ENCODE results near the gene WRNIP1. TPM values are rescaled to one million over a fixed set of nuclear protein-coding genes. Genes with fewer than 3 reads are reported as not detected.

Gene WRNIP1
- total and polyA plus RNA-seq, 10 of the 15 experiments (the other 5 are each of a cell fraction or from before 2014, with no cell fraction given), result 9.3 to 30.5 (median 24.3) TPM

DNA sequence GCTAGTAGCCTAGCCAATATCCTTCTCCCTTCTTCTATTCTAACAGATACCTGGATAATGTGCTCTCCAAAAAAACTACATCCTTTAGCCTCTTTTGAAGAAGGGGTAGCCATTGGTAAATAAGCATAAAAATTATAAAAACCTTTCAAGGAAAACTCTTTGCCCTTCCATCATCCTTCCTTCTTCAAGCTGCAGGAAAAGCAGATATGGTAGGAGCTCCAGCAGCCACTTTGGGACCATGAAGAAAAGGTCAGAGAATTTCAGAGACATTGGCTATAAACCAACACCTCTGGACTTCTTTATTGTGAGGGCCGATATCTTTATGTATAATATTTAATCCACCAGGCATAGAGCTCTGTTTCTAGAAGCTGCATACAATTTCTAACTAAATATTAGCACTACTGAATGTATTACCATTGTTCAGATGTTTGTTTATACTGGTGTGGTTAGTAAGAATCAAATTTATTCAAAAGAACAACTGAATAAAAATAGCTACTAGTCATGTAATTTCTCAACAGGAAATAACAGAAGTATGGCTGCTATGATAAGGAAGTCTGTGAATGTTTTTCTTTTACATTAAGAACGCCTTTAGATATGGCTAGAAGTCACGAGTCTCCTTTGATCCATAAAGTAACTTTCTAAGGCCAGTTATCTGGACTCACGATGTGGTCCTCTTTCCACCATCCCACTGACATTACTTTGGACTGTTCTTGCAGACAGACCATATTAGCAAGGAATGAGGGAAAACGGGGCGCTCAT lies 46.7 kb upstream of the WRNIP1 start (continued):
- TF ChIP-seq, protein P1, sequence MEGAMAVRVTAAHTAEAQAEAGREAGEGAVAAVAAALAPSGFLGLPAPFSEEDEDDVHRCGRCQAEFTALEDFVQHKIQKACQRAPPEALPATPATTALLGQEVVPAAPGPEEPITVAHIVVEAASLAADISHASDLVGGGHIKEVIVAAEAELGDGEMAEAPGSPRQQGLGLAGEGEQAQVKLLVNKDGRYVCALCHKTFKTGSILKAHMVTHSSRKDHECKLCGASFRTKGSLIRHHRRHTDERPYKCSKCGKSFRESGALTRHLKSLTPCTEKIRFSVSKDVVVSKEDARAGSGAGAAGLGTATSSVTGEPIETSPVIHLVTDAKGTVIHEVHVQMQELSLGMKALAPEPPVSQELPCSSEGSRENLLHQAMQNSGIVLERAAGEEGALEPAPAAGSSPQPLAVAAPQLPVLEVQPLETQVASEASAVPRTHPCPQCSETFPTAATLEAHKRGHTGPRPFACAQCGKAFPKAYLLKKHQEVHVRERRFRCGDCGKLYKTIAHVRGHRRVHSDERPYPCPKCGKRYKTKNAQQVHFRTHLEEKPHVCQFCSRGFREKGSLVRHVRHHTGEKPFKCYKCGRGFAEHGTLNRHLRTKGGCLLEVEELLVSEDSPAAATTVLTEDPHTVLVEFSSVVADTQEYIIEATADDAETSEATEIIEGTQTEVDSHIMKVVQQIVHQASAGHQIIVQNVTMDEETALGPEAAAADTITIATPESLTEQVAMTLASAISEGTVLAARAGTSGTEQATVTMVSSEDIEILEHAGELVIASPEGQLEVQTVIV (IDR thresholded peaks at IDR 0.05; ENCODE audit: borderline replicate concordance, partially characterized antibody), result no peak
- no peak for TF ChIP-seq HCFC1 (IDR thresholded peaks at IDR 0.05; ENCODE audit: low read length)
- no peak for TF ChIP-seq RB1 (IDR thresholded peaks at IDR 0.05; ENCODE audit: borderline replicate concordance)
- no peak for TF ChIP-seq ETV6 (conservative IDR thresholded peaks at IDR 0.05 in 1 of 2, IDR thresholded peaks at IDR 0.05 in 1 of 2; ENCODE audit: borderline replicate concordance in 1 of 2, low read depth in 1 of 2)
- TF ChIP-seq, protein P2, sequence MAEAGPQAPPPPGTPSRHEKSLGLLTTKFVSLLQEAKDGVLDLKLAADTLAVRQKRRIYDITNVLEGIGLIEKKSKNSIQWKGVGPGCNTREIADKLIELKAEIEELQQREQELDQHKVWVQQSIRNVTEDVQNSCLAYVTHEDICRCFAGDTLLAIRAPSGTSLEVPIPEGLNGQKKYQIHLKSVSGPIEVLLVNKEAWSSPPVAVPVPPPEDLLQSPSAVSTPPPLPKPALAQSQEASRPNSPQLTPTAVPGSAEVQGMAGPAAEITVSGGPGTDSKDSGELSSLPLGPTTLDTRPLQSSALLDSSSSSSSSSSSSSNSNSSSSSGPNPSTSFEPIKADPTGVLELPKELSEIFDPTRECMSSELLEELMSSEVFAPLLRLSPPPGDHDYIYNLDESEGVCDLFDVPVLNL (IDR thresholded peaks at IDR 0.05; ENCODE audit: low read depth, low read length), result no peak
- no peak for TF ChIP-seq RELA (IDR thresholded peaks at IDR 0.05; ENCODE audit: borderline replicate concordance, partially characterized antibody)

DNA sequence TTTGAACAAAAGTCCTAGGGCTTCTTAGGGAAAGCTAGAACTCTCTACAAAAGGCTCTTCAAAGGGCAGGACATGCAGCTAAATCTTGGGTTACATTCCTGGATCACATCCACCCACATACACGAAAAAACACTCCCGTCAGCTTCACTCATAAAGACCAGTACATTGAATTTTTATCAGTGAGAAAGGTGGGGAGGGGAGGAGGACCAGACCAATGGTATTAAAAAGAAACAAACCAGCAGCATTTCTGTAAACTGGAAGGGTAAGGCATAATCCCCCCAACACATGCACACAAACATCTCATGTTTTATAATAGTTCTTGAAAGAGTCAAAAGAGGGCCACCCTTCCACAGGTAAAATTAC lies 46.1 kb upstream of the WRNIP1 start:
- 20% methylated on average over 2 of the region's 2 CpGs for WGBS (ENCODE audit: insufficient coverage, insufficient replicate concordance, low lambda C conversion rate, missing lambda C conversion rate)
- H3K4me3 ChIP-seq, result no peak overlapping the region
- BruUV-seq (replicated peaks), result no TSS peak
- FAIRE-seq (no peak), ATAC-seq (no peak), DNase-seq (ENCODE audit: low read depth, low spot score) (no peak)
- SMC1A ChIA-PET (ENCODE audit: uncharacterized antibody, unreplicated experiment), result interaction anchor here (1.2 kb wide), 1 partner anchor 16 kb away, joined by 3 read pairs; no protein-coding TSS in a partner anchor
- H3K36me3 ChIP-seq (ENCODE audit: control insufficient read depth in 2 of 2, insufficient read depth in 2 of 2, low read length in 1 of 2), result no peaks in the 10 kb centered on the region
- RAD21 ChIA-PET (ENCODE audit: unreplicated experiment), result no interaction called here
- no peaks in the 10 kb centered on the region for H3K79me2 ChIP-seq (ENCODE audit: control insufficient read depth, insufficient read depth, low read length)
- H3K27me3 ChIP-seq (replicated peaks in 1 of 2; ENCODE audit: control insufficient read depth in 2 of 2, insufficient read depth in 2 of 2, low read length in 1 of 2), result no peaks in the 10 kb centered on the region
- H3K27ac ChIP-seq (ENCODE audit: control insufficient read depth, insufficient read depth), result no peak overlapping the region
- no peak overlapping the region for H3K4me2 ChIP-seq (ENCODE audit: control insufficient read depth, insufficient read depth)
- H3K9me3 ChIP-seq (replicated peaks; ENCODE audit: control insufficient read depth, insufficient read depth, low read length), result no peaks in the 10 kb centered on the region
- intact Hi-C loops (cut with micrococcal nuclease; ENCODE audit: unreplicated experiment), result no loop called here
- in situ Hi-C loops (cut with MboI), result no loop called here
- no peak for TF ChIP-seq EED (IDR thresholded peaks at IDR 0.05; ENCODE audit: low read depth)
- TF ChIP-seq HDAC6 (IDR thresholded peaks at IDR 0.05; ENCODE audit: unreplicated experiment), result no peak
- no peak for TF ChIP-seq EZH2 (IDR thresholded peaks at IDR 0.05; ENCODE audit: borderline replicate concordance, control insufficient read depth, low read depth, low read length)
- TF ChIP-seq TCF3 (IDR thresholded peaks at IDR 0.05; ENCODE audit: borderline replicate concordance, insufficient read depth, low read depth, low read length), result no peak
- TF ChIP-seq PBX3 (IDR thresholded peaks at IDR 0.05; ENCODE audit: insufficient replicate concordance, low read depth, low read length), result no peak
- no peaks in the 10 kb centered on the region for H4K20me1 ChIP-seq (ENCODE audit: control insufficient read depth, insufficient read depth)
- POLR2A ChIA-PET, result no interaction called here
- CTCF ChIA-PET, result interaction anchor here (0.9 to 1.3 kb wide), 2 partner anchors 19 to 31 kb away, joined by 3 to 5 read pairs; partner anchors contain the start of gene MYLK4
- H2AFZ ChIP-seq (ENCODE audit: control insufficient read depth, low read depth, low read length), result no peak overlapping the region
- no peaks in the 10 kb centered on the region for H3K4me1 ChIP-seq (ENCODE audit: control insufficient read depth, insufficient read depth, low read length)
- H3K9ac ChIP-seq (ENCODE audit: control insufficient read depth, insufficient read depth, low read length), result no peak overlapping the region

Data from GM12878 (cell line).